Measurements from ENCODE around the gene NDEL1.

- no peak for TF ChIP-seq MXI1 (IDR thresholded peaks at IDR 0.05; ENCODE audit: low read depth, low read length)
- TF ChIP-seq ZNF740 (CRISPR knock-in tag; IDR thresholded peaks at IDR 0.05): no peak
- no peak for TF ChIP-seq ZNF740 (tag; IDR thresholded peaks at IDR 0.05)
- TF ChIP-seq, protein P1, sequence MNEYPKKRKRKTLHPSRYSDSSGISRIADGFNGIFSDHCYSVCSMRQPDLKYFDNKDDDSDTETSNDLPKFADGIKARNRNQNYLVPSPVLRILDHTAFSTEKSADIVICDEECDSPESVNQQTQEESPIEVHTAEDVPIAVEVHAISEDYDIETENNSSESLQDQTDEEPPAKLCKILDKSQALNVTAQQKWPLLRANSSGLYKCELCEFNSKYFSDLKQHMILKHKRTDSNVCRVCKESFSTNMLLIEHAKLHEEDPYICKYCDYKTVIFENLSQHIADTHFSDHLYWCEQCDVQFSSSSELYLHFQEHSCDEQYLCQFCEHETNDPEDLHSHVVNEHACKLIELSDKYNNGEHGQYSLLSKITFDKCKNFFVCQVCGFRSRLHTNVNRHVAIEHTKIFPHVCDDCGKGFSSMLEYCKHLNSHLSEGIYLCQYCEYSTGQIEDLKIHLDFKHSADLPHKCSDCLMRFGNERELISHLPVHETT (CRISPR knock-in tag; conservative IDR thresholded peaks at IDR 0.05 in 1 of 2, IDR thresholded peaks at IDR 0.05 in 1 of 2): no peak
- TF ChIP-seq CTCF (IDR thresholded peaks at IDR 0.05 in 2 of 3, conservative IDR thresholded peaks at IDR 0.05 in 1 of 3; ENCODE audit: insufficient read depth in 2 of 3, low read depth in 1 of 3, low read length in 3 of 3): no peak
- TF ChIP-seq FOXK1 (CRISPR knock-in tag; IDR thresholded peaks at IDR 0.05; ENCODE audit: borderline replicate concordance): no peak
Measured at GRCh38 chr17:8480011-8480976, 44.6 kb downstream of the NDEL1 start.

Measured in K562 (cell line).